Raji (cell line): ENCODE measurements around the gene KRT9.

Experiments used
- POLR2A ChIP-seq: IDR thresholded peaks from 2 replicates; pipeline ENCODE4 v1.6.1; 2011; ENCODE audit warnings: low read depth, low read length, control low read depth; ENCODE audit not compliant: insufficient read depth

KRT9 gene

DNA sequence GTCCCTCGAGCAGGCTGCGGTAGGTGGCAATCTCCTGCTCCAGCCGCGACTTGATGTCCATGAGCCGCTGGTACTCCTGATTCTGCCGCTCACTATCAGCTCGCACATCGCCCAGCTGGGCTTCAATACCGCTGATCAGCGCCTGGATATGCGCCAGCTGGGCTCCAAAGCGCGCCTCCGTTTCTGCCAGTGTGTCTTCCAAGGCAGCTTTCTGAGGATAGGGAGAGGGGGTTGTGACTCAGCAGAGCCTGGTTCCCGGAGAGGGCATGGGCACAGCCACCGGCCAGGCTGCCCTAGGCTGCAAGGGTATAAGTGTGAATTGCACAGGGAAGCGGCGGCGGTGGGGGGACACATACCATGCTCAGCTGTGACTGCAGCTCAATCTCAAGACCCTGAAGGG, 48.1 kb downstream of the KRT9 start:
- TF ChIP-seq POLR2A, result no peak

GRCh38 chr17:41523225-41523593, 48.6 kb downstream of the KRT9 start:
- no peak for TF ChIP-seq POLR2A

DNA sequence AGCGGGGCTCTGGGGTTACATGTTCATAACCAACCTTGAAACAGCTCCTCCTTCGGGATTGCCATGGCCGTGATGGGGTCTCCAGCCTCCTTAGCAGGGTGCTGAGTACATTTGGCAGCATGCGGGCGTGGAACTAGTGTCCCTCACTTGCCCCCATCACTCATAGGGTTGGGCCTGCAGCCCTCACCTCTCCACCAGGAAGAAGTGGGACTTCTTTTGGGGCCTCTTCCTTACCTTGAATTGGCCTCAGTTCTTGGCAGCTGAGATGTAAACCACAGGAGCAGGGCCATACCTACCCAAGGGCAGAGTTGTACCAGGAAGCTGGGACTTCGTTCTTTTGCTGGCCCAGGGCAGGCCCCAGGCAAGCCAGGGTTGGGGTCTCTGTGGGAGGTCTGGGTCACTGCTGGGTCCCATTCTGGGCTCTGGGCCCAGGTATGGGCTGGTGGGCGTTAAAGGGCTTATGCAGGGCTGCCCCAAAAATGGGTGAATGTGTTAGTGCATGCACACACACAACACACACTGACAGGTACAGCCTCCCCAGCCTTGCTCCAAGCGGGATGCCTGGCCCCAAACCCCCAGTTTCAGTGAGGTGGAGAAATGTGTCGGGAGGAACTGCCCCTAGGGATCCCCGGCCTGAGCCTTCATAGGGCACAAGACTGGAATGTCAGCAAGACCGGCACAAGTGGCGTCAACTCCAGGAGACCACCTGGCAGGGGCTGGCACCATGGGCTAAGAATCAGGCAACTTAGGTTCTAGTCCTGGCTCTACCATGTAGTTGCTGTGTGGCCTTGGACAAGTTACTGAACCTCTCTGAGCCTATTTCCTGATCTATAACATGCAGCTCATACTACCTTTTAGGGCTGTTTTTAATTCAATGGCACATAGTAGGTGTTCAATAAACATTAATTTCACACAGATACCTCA, 49.3 kb downstream of the KRT9 start:
- TF ChIP-seq POLR2A, result no peak

DNA sequence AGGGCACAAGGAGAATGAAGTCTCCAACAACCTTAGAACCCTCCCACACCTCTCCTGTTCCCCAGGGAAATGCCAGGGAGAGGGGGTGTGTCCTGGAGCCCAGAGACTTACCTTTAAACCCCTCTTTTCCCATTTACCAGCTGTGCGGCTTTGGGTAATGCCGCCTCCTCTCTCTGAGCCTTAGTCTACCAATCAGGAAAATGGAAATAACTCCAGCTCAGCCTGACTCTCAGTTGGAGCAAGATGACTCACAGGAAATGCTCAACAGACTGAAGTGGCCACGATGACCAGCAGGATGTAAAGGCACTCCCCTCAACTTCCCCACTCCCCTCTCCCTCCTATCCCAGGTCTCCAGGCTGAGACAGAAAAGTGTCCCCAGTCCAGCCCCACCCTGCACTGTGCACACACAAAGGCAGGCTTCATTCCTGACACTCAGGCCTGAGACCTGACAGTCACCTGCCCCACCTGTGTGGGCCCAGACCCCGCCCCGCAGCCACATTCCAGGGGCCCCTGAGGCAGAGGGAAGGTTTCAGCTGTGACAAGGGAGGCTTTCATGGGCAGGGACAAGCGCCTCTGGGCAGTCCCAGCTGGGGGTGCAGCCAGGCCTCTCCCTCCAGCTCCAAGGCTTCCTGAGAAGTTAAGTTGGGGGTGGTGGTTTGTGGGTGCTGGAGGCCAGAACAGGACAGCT, 50.1 kb downstream of the KRT9 start:
- TF ChIP-seq POLR2A, result no peak

DNA sequence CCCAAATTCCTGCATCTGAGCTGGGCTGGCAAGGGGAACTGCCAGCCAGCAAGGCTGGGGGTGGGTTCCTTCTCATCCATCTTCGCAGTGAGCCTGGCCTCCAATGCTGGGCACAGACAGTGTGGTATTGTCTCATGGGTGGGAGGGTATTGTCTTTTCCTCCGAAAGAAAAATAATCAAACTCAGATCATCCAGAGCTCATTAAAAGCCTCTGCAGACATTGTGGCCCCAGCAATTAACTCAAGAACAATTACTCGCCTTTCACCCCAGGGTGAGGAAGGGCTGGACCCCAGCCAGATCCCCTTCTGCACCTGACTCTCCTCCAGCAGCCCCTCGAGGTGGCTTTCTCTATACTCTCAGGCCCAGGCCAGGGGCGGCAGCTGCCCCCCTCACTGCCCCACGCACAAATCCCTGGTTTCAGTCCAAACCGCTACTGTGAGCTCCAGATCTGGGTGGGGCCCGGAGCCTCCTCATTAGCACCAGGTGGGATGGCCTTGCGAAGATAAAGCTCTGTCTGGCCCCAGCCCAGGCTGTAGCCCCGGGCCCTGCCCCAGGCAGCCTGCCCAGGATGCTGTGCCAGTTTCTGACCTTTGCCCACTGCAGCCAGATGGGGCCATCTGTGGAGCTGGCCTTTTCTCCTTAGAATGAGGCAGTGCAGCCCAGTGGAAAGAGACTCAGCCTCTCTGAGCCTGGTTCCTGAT, 50.9 kb downstream of the KRT9 start:
- no peak for TF ChIP-seq POLR2A

DNA sequence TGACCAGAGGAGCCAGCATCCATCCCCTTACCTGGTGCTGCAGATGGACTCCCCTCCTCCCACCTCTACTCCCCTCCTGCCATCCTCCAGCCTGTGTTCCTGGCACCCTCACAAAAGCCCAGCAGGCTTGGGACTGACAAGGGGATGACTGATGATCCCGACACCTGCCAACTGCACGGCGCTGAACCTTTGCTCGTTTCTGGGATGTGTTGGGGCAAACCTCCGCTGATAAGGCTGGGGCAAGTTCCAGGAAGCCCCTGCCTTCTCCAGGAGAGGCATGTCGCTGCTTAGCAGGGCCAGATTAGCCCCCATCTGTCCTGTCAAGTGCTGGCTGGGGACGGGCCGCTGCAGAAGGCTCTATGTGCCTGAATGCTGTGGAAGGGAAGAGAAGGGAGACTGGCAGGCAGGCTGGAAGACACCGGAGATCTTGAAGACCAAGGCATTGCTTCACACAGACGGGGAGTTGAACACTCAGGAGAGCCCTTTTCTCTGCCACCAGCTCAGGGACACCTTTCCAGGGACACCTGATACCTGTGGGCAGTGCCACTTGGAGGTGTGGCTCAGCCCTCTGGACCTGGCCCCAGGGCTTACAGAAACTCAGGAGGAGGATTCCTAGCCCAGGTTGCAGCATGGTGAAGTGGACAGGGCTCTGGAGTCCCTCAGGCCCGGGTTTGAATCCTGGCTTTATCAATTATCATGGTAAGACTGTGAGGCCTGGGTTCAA, 52.2 kb downstream of the KRT9 start:
- no peak for TF ChIP-seq POLR2A

- TF ChIP-seq POLR2A, result no peak
Measured at GRCh38 chr17:41518789-41519449, 52.9 kb downstream of the KRT9 start, which contains the start of gene KRT15. Gene KRT15, minus strand, starts transcription at chr17:41518890. Its CDS starts 63 bp downstream, at chr17:41518827.

DNA sequence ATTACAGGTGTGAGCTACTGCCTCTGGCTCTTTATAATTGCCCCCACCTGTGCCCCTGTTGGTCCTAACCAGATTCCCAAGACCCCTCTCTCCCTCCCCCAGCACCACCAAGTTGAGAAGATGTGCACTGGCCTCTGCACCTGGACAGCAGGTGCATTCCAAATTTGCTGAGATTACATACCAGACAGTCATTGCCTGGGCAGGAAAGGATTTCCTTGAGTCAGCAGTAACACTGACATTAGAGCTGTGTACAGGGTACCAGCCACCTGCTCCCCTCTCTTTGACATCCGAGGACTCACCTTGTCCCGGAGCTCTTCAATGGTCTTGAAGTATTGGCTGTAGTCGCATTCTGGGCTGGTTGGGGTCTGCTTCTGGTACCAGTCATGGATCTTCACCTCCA, 53.8 kb downstream of the KRT9 start:
- no peak for TF ChIP-seq POLR2A

DNA sequence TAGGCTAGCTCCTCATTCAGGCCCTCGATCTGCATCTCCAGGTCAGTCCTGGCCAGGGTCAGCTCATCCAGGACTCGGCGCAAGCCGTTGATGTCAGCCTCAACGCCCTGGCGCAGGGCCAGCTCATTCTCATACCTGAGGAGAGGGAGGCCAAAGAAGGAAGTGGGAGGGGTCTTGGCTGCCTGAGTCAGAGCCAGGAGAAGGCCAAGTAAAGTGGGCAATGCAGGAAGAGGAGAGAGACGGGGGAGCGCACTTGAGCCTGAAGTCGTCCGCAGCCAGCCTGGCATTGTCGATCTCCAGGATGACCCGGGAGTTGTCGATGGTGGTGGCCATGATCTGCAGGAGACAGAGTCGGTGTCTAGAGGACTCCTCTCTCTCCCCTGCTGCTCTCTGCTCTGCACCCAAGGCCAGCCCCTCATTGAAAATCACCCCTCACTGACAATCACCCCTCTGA, 55.0 kb downstream of the KRT9 start:
- TF ChIP-seq POLR2A, result no peak

GRCh38 chr17:41516147-41516829, 55.6 kb downstream of the KRT9 start:
- TF ChIP-seq POLR2A, result no peak
